ENCODE data around the gene SH3GL1. TPM values are rescaled to one million over a fixed set of nuclear protein-coding genes. Genes with fewer than 3 reads are reported as not detected.

SH3GL1 gene
- total and polyA plus RNA-seq, 9 of the 15 experiments (the other 6 are each of a cell fraction or from before 2014, with no cell fraction given): 1.7 to 75.3 (median 25.7) TPM

DNA sequence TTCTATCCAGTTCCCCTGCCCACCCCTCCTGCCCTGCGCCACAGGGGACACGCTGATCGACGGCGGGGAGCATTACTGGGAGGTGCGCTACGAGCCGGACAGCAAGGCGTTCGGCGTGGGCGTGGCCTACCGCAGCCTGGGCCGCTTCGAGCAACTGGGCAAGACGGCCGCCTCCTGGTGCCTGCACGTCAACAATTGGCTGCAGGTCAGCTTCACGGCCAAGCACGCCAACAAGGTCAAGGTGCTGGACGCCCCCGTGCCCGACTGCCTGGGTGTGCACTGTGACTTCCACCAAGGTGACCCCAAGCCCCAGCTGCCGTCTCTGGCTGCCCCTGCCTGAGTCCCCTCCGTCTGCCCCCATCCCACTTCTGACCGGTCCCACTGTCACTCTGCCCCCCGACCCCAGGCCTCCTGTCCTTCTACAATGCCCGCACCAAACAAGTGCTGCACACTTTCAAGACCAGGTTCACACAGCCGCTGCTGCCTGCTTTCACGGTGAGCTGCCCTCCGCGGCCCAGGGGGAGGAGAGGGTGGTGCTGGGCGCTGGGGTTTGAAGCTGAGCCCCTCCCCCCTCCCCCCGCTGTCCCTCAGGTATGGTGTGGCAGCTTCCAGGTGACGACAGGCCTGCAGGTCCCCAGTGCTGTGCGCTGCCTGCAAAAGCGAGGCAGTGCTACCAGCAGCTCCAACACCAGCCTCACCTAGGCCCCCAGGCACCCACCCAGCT lies 77.2 kb downstream of the SH3GL1 start:
- Histone ChIP-seq H4K20me1 (replicated peaks; ENCODE audit: control insufficient read depth, insufficient read depth, low read length) (peaks cover 7% of the 10 kb centered on the region; the same call in 1 of the 2 replicates), H3K79me2 (ENCODE audit: control insufficient read depth, insufficient read depth, low read length) (peaks cover 2% of the 10 kb centered on the region; the same call in 1 of the 3 replicates), H3K27me3 (ENCODE audit: control insufficient read depth in 2 of 2, insufficient read depth in 2 of 2, low read length in 2 of 2) (no peaks in the 10 kb centered on the region; a peak in 1 of 5 replicates), H3K4me1 (replicated peaks in 1 of 2; ENCODE audit: control insufficient read depth in 2 of 2, insufficient read depth in 2 of 2, low read length in 2 of 2) (peaks cover 0 to 39% of the 10 kb centered on the region in 2 experiments; a peak in 3 of 5 replicates), H3K4me2 (ENCODE audit: insufficient read depth, low read length) (no peak overlapping the region), H3K27ac (ENCODE audit: extremely low read depth, low read depth, low read length) (no peak overlapping the region), H3K9ac (ENCODE audit: insufficient read depth in 1 of 2, low read depth in 2 of 2, low read length in 2 of 2) (peak overlapping the region in 1 of 2 experiments; percentile 23; a peak in 2 of 4 replicates), H3K9me3 (replicated peaks; ENCODE audit: control insufficient read depth, insufficient read depth, low read depth, low read length) (peaks cover 4% of the 10 kb centered on the region; the same call in 1 of the 2 replicates), H3K4me3 (no peak overlapping the region), H3K9me1 (ENCODE audit: control insufficient read depth, insufficient read depth, low read length) (no peaks in the 10 kb centered on the region), H2AFZ (ENCODE audit: low read depth, low read length) (no peak overlapping the region), H3K36me3 (ENCODE audit: control insufficient read depth, insufficient read depth, low read length) (no peaks in the 10 kb centered on the region)
- FAIRE-seq (no peak), ATAC-seq (no peak), DNase-seq (ENCODE audit: extremely low read depth in 1 of 4, low spot score in 3 of 4) (no peak)
- intact Hi-C loops (cut with micrococcal nuclease) (no loop called here), in situ Hi-C loops (cut with MboI) (no loop called here)
- no TSS peak for BruUV-seq (replicated peaks)
- CTCF ChIA-PET (ENCODE audit: low intra/inter-chr PET ratio): no interaction called here
- no peak for TF ChIP-seq ADNP (tag; IDR thresholded peaks at IDR 0.05)
- TF ChIP-seq, protein P1, sequence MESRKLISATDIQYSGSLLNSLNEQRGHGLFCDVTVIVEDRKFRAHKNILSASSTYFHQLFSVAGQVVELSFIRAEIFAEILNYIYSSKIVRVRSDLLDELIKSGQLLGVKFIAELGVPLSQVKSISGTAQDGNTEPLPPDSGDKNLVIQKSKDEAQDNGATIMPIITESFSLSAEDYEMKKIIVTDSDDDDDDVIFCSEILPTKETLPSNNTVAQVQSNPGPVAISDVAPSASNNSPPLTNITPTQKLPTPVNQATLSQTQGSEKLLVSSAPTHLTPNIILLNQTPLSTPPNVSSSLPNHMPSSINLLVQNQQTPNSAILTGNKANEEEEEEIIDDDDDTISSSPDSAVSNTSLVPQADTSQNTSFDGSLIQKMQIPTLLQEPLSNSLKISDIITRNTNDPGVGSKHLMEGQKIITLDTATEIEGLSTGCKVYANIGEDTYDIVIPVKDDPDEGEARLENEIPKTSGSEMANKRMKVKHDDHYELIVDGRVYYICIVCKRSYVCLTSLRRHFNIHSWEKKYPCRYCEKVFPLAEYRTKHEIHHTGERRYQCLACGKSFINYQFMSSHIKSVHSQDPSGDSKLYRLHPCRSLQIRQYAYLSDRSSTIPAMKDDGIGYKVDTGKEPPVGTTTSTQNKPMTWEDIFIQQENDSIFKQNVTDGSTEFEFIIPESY (CRISPR knock-in tag; IDR thresholded peaks at IDR 0.05): peak; percentile 90
- TF ChIP-seq, protein P2, sequence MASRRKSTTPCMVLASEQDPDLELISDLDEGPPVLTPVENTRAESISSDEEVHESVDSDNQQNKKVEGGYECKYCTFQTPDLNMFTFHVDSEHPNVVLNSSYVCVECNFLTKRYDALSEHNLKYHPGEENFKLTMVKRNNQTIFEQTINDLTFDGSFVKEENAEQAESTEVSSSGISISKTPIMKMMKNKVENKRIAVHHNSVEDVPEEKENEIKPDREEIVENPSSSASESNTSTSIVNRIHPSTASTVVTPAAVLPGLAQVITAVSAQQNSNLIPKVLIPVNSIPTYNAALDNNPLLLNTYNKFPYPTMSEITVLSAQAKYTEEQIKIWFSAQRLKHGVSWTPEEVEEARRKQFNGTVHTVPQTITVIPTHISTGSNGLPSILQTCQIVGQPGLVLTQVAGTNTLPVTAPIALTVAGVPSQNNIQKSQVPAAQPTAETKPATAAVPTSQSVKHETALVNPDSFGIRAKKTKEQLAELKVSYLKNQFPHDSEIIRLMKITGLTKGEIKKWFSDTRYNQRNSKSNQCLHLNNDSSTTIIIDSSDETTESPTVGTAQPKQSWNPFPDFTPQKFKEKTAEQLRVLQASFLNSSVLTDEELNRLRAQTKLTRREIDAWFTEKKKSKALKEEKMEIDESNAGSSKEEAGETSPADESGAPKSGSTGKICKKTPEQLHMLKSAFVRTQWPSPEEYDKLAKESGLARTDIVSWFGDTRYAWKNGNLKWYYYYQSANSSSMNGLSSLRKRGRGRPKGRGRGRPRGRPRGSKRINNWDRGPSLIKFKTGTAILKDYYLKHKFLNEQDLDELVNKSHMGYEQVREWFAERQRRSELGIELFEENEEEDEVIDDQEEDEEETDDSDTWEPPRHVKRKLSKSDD (conservative IDR thresholded peaks at IDR 0.05; ENCODE audit: low read length): no peak
- TF ChIP-seq ZNF324 (CRISPR knock-in tag; IDR thresholded peaks at IDR 0.05): no peak
- TF ChIP-seq, protein P3, sequence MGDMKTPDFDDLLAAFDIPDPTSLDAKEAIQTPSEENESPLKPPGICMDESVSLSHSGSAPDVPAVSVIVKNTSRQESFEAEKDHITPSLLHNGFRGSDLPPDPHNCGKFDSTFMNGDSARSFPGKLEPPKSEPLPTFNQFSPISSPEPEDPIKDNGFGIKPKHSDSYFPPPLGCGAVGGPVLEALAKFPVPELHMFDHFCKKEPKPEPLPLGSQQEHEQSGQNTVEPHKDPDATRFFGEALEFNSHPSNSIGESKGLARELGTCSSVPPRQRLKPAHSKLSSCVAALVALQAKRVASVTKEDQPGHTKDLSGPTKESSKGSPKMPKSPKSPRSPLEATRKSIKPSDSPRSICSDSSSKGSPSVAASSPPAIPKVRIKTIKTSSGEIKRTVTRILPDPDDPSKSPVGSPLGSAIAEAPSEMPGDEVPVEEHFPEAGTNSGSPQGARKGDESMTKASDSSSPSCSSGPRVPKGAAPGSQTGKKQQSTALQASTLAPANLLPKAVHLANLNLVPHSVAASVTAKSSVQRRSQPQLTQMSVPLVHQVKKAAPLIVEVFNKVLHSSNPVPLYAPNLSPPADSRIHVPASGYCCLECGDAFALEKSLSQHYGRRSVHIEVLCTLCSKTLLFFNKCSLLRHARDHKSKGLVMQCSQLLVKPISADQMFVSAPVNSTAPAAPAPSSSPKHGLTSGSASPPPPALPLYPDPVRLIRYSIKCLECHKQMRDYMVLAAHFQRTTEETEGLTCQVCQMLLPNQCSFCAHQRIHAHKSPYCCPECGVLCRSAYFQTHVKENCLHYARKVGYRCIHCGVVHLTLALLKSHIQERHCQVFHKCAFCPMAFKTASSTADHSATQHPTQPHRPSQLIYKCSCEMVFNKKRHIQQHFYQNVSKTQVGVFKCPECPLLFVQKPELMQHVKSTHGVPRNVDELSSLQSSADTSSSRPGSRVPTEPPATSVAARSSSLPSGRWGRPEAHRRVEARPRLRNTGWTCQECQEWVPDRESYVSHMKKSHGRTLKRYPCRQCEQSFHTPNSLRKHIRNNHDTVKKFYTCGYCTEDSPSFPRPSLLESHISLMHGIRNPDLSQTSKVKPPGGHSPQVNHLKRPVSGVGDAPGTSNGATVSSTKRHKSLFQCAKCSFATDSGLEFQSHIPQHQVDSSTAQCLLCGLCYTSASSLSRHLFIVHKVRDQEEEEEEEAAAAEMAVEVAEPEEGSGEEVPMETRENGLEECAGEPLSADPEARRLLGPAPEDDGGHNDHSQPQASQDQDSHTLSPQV (IDR thresholded peaks at IDR 0.05): no peak
- WGBS (ENCODE audit: insufficient coverage, low coverage, missing lambda C conversion rate): 80% methylated on average over 35 of the region's 37 CpGs
- POLR2A ChIA-PET: interaction anchor here (0.6 to 1.1 kb wide), 3 partner anchors 15 to 330 kb away, joined by 3 to 6 read pairs (median 3); no protein-coding TSS in a partner anchor

All from K562 (cell line).